Neural cell (in vitro differentiated cells): ENCODE results near the gene PPHLN1.

Source experiments
- CTCF ChIP-seq: fragments of 450-650 bp; IDR thresholded peaks from 2 replicates; pipeline ENCODE4 v1.5.1; 2014; ENCODE audit warnings: antibody characterized with exemption, mild to moderate bottlenecking, moderate library complexity; ENCODE audit not compliant: poor library complexity, severe bottlenecking
- EP300 ChIP-seq: fragments of 450-650 bp; conservative IDR thresholded peaks from 2 replicates; pipeline ENCODE4 v1.6.1; 2014; ENCODE audit warnings: antibody characterized with exemption, mild to moderate bottlenecking, moderate library complexity; ENCODE audit not compliant: poor library complexity, severe bottlenecking
- MXI1 ChIP-seq: fragments of 450-650 bp; conservative IDR thresholded peaks from 2 replicates; pipeline ENCODE4 v1.6.1; 2014; ENCODE audit warnings: antibody characterized with exemption, mild to moderate bottlenecking; ENCODE audit not compliant: poor library complexity, severe bottlenecking
- SMC3 ChIP-seq: fragments of 450-650 bp; conservative IDR thresholded peaks from 2 replicates; pipeline ENCODE4 v1.6.1; 2014; ENCODE audit warnings: antibody characterized with exemption, mild to moderate bottlenecking, moderate library complexity; ENCODE audit not compliant: poor library complexity

- TF ChIP-seq CTCF (no peak), SMC3 (no peak), EP300 (no peak), MXI1 (no peak)
These were observed 152.0 kb downstream of the PPHLN1 start for GRCh38 chr12:42477941-42478340.
